Measurements from ENCODE around the gene GRIFIN.

Gene GRIFIN

DNA sequence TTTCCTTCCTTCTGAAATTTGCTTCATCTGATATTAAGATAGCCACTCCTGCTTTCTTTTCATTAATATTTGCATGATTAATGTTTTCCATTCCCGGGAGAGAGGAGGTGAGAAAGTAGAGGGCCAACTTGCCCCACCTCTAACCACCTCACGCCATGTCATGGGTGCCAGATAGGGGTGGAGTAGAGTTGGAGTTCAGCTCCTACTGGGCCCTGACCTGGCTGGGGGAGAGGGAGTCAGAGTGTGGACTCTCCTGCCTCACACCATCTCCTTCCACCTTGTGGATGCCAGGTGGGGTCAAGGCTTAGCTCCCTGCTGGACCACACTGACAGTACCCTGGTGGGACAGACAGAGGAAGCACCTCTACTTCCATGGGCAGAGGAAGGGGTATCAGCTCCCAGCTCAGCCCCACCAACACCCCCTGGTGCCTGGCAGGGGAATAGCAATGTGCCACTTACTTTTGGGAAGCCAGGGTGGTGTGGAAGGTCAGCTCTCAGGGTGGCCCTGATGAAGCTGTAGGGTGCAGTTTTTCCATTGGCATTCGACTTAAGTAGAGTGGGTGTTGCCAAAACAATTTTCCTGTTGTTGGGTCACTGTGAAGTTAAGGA is 44.8 kb downstream of the GRIFIN start:
- DNase-seq = peak; percentile 34

DNA sequence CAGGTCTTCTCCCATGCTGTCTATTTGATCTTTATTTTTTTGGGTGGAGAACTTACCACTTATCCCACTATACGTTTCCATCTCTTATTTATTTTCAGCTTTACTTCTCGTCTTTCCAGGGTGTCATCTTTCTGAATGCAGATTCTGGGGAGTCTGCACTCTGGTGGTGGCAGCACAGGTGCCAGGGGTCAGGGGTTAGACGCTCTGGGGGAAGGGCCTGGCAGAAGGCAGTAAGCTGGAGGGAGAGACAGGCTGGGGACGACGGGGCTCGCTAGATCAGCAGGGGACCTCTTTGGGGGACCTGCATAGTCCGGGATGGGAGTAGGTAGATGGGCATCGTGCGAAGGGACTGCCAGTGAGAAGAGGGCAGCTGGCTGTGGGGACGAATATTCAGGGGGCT is 50.4 kb downstream of the GRIFIN start:
- DNase-seq = no peak
